Left lung (tissue), 10 donors: ENCODE results near the gene YIPF7. TPM values are rescaled to one million over a fixed set of nuclear protein-coding genes. Genes with fewer than 3 reads are reported as not detected.
A peak's percentile ranks its signal among the peaks of the same experiment; 100 is the strongest.

Source experiments
- ATAC-seq: fragments of 200-7000 bp; cut with Tn5 transposase; one replicate; pipeline ENCODE4 v1.9.1; 2020; ENCODE audit warnings: moderate library complexity
- DNase-seq, 4 donors: peaks; one replicate each; pipeline ENCODE4 v3.0.0-alpha.2; 2013 to 2020
- H3K27ac ChIP-seq, 2 donors: fragments of 200-600 bp; sonication (generic) in 1 of 2; one replicate each; pipeline versions ENCODE4 v1.5.0 to v1.8.0; 2020 to 2021
- H3K27me3 ChIP-seq, 2 donors: fragments of 200-600 bp; sonication (generic) in 1 of 2; one replicate each; pipeline versions ENCODE4 v1.5.0 to v1.8.0; 2020 to 2021
- H3K36me3 ChIP-seq, 2 donors: fragments of 200-600 bp; sonication (generic) in 1 of 2; one replicate each; pipeline versions ENCODE4 v1.5.0 to v1.8.0; 2020 to 2021
- H3K4me1 ChIP-seq, 2 donors: fragments of 200-600 bp; one replicate each; pipeline ENCODE4 v1.8.0; 2021
- H3K4me3 ChIP-seq, 2 donors: fragments of 200-600 bp; sonication (generic) in 1 of 2; one replicate each; pipeline versions ENCODE4 v1.5.0 to v1.8.0; 2020 to 2021; ENCODE audit warnings: mild to moderate bottlenecking in 1 of 2
- H3K9me3 ChIP-seq, 2 donors: fragments of 200-600 bp; sonication (generic) in 1 of 2; one replicate each; pipeline versions ENCODE4 v1.5.0 to v1.8.0; 2020 to 2021
- CTCF ChIP-seq, 2 donors: fragments of 200-600 bp; sonication (generic) in 1 of 2; IDR thresholded peaks; one replicate each; pipeline versions ENCODE4 v1.5.0 to v1.8.0; 2021; ENCODE audit warnings: antibody characterized with exemption in 2 of 2
- intact Hi-C, 2 donors: fragments of 100-400 bp; cut with DNase I; formaldehyde crosslinking; loops; one replicate each; pipeline versions ENCODE4 v1.11.2 to v1.14.2; 2022
- polyA plus RNA-seq, 6 donors: library from polyadenylated mRNA; unstranded; fragments of 120-200 nt; gene quantifications; one replicate each; pipeline ENCODE4 v1.2.1, GENCODE V29; 2013; ENCODE audit not compliant: insufficient read length in 6 of 6
- total RNA-seq, 2 donors: library from RNA; stranded (reverse); fragmentation: NEBNext Ultra II Directional; extraction: Animal tissue kit (Norgen Biotek cat#: 25700); gene quantifications; one replicate each; pipeline ENCODE4 v1.2.1, GENCODE V29; 2021
- donor health status: DM: no; HTN: yes; CAD: no.
- donor health status: DM: no; HTN: no; CAD: no.

The YIPF7 gene
- total and polyA plus RNA-seq, 8 donors, result 0.20 to 0.48 (median 0.33) TPM; not detected in 3

- H3K4me3 ChIP-seq, result no peak overlapping the region
- no peak for TF ChIP-seq CTCF (IDR thresholded peaks at IDR 0.05)
- DNase-seq, result no peak
- no peaks in the 10 kb centered on the region for H3K36me3 ChIP-seq
- H3K27me3 ChIP-seq, result no peaks in the 10 kb centered on the region
- no peak overlapping the region for H3K27ac ChIP-seq
- no peak for ATAC-seq
- H3K9me3 ChIP-seq, result no peaks in the 10 kb centered on the region
- no peaks in the 10 kb centered on the region for H3K4me1 ChIP-seq
- intact Hi-C loops, result no loop called here
Observed at GRCh38 chr4:44652002-44652401, 577 bp upstream of the YIPF7 start.

- Histone ChIP-seq H3K4me1 (no peaks in the 10 kb centered on the region), H3K27me3 (no peaks in the 10 kb centered on the region), H3K27ac (no peak overlapping the region), H3K4me3 (no peak overlapping the region), H3K36me3 (no peaks in the 10 kb centered on the region), H3K9me3 (peaks cover 0 to 19% of the 10 kb centered on the region in 2 donors)
- intact Hi-C loops, result no loop called here
- TF ChIP-seq CTCF (IDR thresholded peaks at IDR 0.05), result no peak
- ATAC-seq (no peak), DNase-seq (no peak)
Observed at GRCh38 chr4:44646151-44646550, 5.3 kb downstream of the YIPF7 start.

- no peak for TF ChIP-seq CTCF (IDR thresholded peaks at IDR 0.05)
- DNase-seq, result no peak
- Histone ChIP-seq H3K27ac (no peak overlapping the region), H3K4me1 (no peaks in the 10 kb centered on the region), H3K36me3 (no peaks in the 10 kb centered on the region), H3K4me3 (no peak overlapping the region), H3K9me3 (peaks cover 0 to 6% of the 10 kb centered on the region in 2 donors), H3K27me3 (no peaks in the 10 kb centered on the region)
- no peak for ATAC-seq
- intact Hi-C loops, result no loop called here
Observed at GRCh38 chr4:44638091-44638490, 13.3 kb downstream of the YIPF7 start.

- DNase-seq (peak in 1 of 4 donors; percentile 39), ATAC-seq (no peak)
- H3K4me3 ChIP-seq, result no peak overlapping the region
- intact Hi-C loops, result no loop called here
- H3K4me1 ChIP-seq, result no peaks in the 10 kb centered on the region
- TF ChIP-seq CTCF (IDR thresholded peaks at IDR 0.05), result no peak
- no peaks in the 10 kb centered on the region for H3K36me3 ChIP-seq
- H3K27me3 ChIP-seq, result no peaks in the 10 kb centered on the region
- no peaks in the 10 kb centered on the region for H3K9me3 ChIP-seq
- no peak overlapping the region for H3K27ac ChIP-seq
Observed at GRCh38 chr4:44632733-44633132, 18.7 kb downstream of the YIPF7 start.

- TF ChIP-seq CTCF (IDR thresholded peaks at IDR 0.05), result no peak
- H3K9me3 ChIP-seq, result no peaks in the 10 kb centered on the region
- H3K4me3 ChIP-seq, result no peak overlapping the region
- DNase-seq (no peak), ATAC-seq (no peak)
- intact Hi-C loops, result no loop called here
- no peak overlapping the region for H3K27ac ChIP-seq
- H3K27me3 ChIP-seq, result no peaks in the 10 kb centered on the region
- H3K36me3 ChIP-seq, result no peaks in the 10 kb centered on the region
- H3K4me1 ChIP-seq, result no peaks in the 10 kb centered on the region
Observed at GRCh38 chr4:44632089-44632488, 19.3 kb downstream of the YIPF7 start.
